HUES6 (cell line): ENCODE measurements around the gene EFNB2.
A peak's percentile ranks its signal among the peaks of the same experiment; 100 is the strongest.

Experiments
- H3K27ac ChIP-seq: 2 replicates; pipeline ENCODE4 v1.7.0; 2013; ENCODE audit warnings: low read depth, mild to moderate bottlenecking, low read length, inconsistent platforms
- H3K27me3 ChIP-seq: 2 replicates; pipeline ENCODE4 v1.6.1; 2013; ENCODE audit warnings: low read length; ENCODE audit not compliant: control insufficient read depth, insufficient read depth
- H3K36me3 ChIP-seq: 2 replicates; pipeline ENCODE4 v1.6.1; 2013; ENCODE audit warnings: low read length; ENCODE audit not compliant: control insufficient read depth, insufficient read depth
- H3K4me1 ChIP-seq: 2 replicates; pipeline ENCODE4 v1.6.1; 2013; ENCODE audit warnings: low read length; ENCODE audit not compliant: control insufficient read depth, insufficient read depth
- H3K4me3 ChIP-seq: 2 replicates; pipeline ENCODE4 v1.5.1; 2013; ENCODE audit warnings: low read depth, low read length
- H3K9ac ChIP-seq: one replicate; pipeline ENCODE4 v1.6.1; 2013; ENCODE audit warnings: mild to moderate bottlenecking, low read length
- H3K9me3 ChIP-seq: 2 replicates; pipeline ENCODE4 v1.6.1; 2013; ENCODE audit warnings: low read depth, low read length; ENCODE audit not compliant: control insufficient read depth, insufficient read depth

EFNB2 gene

GRCh38 chr13:106478116-106478515 is 57.3 kb downstream of the EFNB2 start:
- Histone ChIP-seq H3K4me1 (peaks cover 17% of the 10 kb centered on the region; the same call in 1 of the 2 replicates), H3K9ac (no peak overlapping the region), H3K27me3 (no peaks in the 10 kb centered on the region), H3K4me3 (no peak overlapping the region), H3K36me3 (no peaks in the 10 kb centered on the region), H3K9me3 (0 out of 2 replicates have a peak, but pooled peaks cover 5% of the 10 kb centered on the region), H3K27ac (no peak overlapping the region)

GRCh38 chr13:106477303-106477702 is 58.2 kb downstream of the EFNB2 start:
- Histone ChIP-seq H3K27me3 (no peaks in the 10 kb centered on the region), H3K9ac (no peak overlapping the region), H3K4me1 (peaks cover 26% of the 10 kb centered on the region; the same call in 1 of the 2 replicates), H3K27ac (no peak overlapping the region), H3K4me3 (no peak overlapping the region), H3K9me3 (no peaks in the 10 kb centered on the region), H3K36me3 (no peaks in the 10 kb centered on the region)

DNA sequence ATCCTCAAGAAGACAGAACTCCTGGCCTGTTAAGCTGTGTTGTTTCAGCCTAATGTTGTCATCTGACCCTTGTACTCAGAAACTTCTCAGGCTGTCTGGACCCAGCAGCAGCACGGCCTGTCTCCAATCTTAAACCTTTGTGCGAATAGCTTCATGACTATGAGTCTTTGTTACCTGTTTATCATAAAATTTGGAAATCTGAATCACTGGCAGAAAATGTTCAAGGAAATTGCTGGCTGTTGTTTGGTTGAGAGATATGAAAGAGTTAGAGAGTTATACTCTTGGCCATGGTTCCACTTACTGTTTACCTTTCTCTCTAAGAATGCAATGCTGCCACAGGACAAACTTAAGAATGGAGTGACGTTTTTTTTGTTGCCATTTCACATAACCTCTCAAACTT is 59.6 kb downstream of the EFNB2 start:
- peaks cover 34% of the 10 kb centered on the region; the same call in 1 of the 2 replicates for H3K4me1 ChIP-seq
- no peak overlapping the region for H3K27ac ChIP-seq
- no peak overlapping the region for H3K9ac ChIP-seq
- no peaks in the 10 kb centered on the region for H3K36me3 ChIP-seq
- no peaks in the 10 kb centered on the region for H3K9me3 ChIP-seq
- H3K27me3 ChIP-seq, result no peaks in the 10 kb centered on the region
- H3K4me3 ChIP-seq, result no peak overlapping the region

DNA sequence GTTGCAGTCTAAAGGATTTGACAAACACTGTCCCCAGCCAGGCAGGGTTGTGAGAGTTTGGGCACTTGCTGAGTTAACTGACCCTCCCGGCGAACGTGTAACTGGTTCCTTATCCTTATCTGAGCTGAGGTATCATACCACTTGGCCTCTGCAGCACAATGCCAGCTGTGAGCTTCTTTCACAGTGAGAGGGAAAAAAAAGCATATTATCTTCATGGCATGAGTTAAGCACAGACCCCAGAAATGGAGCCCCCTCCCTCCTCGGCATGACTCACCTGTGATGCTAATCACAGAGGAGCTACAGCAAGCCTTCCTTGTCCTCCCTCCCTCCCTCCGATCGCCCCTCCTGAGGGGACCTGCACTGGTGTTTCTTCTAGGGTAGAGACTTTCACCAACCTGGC is 60.5 kb downstream of the EFNB2 start:
- no peak overlapping the region for H3K9ac ChIP-seq
- no peak overlapping the region for H3K4me3 ChIP-seq
- peaks cover 34% of the 10 kb centered on the region; the same call in 1 of the 2 replicates for H3K4me1 ChIP-seq
- no peaks in the 10 kb centered on the region for H3K9me3 ChIP-seq
- no peaks in the 10 kb centered on the region for H3K36me3 ChIP-seq
- H3K27me3 ChIP-seq, result no peaks in the 10 kb centered on the region
- H3K27ac ChIP-seq, result no peak overlapping the region

- Histone ChIP-seq H3K9me3 (no peaks in the 10 kb centered on the region), H3K4me3 (no peak overlapping the region), H3K4me1 (peaks cover 36% of the 10 kb centered on the region; the same call in 1 of the 2 replicates), H3K27ac (no peak overlapping the region), H3K27me3 (no peaks in the 10 kb centered on the region), H3K36me3 (no peaks in the 10 kb centered on the region), H3K9ac (peak overlapping the region; percentile 51)
Measured at GRCh38 chr13:106473154-106473553, 62.3 kb downstream of the EFNB2 start.

DNA sequence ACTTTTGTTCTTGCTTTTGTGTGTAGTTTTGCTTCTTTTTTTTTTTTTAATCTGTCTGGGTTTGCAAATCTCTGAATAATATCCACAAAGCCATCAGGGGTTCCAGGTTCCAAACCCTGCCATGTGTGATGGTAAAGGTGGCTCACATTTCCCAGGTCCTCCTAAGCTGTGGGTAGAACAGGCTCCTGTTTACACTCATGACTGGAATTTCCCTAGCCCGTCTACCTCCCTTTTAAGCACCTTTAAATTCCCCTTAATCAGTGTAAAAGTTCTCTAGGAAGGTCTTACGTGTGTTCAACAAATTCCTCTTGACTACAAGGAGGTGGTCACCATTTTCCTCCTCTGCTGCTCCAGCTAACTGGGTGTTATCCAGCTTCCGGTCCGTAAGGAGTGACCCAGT is 62.8 kb downstream of the EFNB2 start:
- no peaks in the 10 kb centered on the region for H3K9me3 ChIP-seq
- no peak overlapping the region for H3K27ac ChIP-seq
- no peak overlapping the region for H3K4me3 ChIP-seq
- peak overlapping the region; percentile 51 for H3K9ac ChIP-seq
- H3K4me1 ChIP-seq, result peaks cover 41% of the 10 kb centered on the region; the same call in 1 of the 2 replicates
- H3K36me3 ChIP-seq, result no peaks in the 10 kb centered on the region
- H3K27me3 ChIP-seq, result no peaks in the 10 kb centered on the region

DNA sequence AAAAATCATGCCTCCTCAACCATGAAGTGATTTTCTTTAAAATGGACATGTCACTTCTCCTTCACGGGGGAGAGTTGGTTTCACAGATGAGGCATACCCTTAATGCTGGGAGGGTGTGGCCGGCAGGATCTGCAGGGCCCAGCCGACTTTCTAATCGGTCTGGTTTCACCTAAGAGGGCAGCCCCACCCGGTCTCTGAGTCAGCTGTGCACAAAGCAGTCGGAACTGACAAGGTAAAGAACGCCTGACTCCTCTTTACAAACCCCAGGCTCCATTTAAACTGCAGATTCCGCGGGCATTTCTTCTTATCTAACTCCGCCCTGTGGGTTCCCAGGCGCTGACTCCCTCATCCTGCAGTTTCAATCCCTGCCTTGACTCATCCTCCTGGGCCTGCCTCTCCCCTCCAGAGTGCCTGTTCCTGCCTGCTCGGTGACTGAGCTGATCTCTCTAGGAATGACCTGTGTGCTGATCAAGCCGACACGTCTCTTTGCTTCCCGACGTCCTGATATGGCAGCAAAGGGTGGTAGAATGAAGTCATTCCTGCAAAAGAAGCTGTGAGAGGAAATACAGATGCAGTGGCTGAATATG is 63.4 kb downstream of the EFNB2 start:
- H3K4me1 ChIP-seq, result peaks cover 44% of the 10 kb centered on the region; the same call in 1 of the 2 replicates

GRCh38 chr13:106470576-106470975 is 64.9 kb downstream of the EFNB2 start:
- Histone ChIP-seq H3K4me1 (peaks cover 39% of the 10 kb centered on the region; the same call in 1 of the 2 replicates), H3K9me3 (peaks cover 5% of the 10 kb centered on the region; the same call in 1 of the 2 replicates), H3K27me3 (no peaks in the 10 kb centered on the region), H3K36me3 (no peaks in the 10 kb centered on the region), H3K9ac (no peak overlapping the region), H3K27ac (no peak overlapping the region), H3K4me3 (no peak overlapping the region)

More for the DNA sequence above, 63.4 kb downstream of the EFNB2 start:
- H3K27ac ChIP-seq, result no peak overlapping the region
- no peak overlapping the region for H3K4me3 ChIP-seq
- H3K27me3 ChIP-seq, result no peaks in the 10 kb centered on the region
- no peaks in the 10 kb centered on the region for H3K9me3 ChIP-seq
- H3K36me3 ChIP-seq, result no peaks in the 10 kb centered on the region
- peak overlapping the region; percentile 1 for H3K9ac ChIP-seq

- Histone ChIP-seq H3K4me3 (no peak overlapping the region), H3K36me3 (no peaks in the 10 kb centered on the region), H3K27ac (no peak overlapping the region)
Measured at GRCh38 chr13:106468744-106469590, 66.5 kb downstream of the EFNB2 start.

GRCh38 chr13:106468207-106468606 is 67.3 kb downstream of the EFNB2 start:
- Histone ChIP-seq H3K9me3 (peaks cover 5% of the 10 kb centered on the region; the same call in 1 of the 2 replicates), H3K4me1 (peaks cover 27% of the 10 kb centered on the region; the same call in 1 of the 2 replicates), H3K36me3 (no peaks in the 10 kb centered on the region), H3K4me3 (no peak overlapping the region), H3K9ac (no peak overlapping the region), H3K27me3 (no peaks in the 10 kb centered on the region), H3K27ac (no peak overlapping the region)

More at GRCh38 chr13:106468744-106469590, 66.5 kb downstream of the EFNB2 start:
- Histone ChIP-seq H3K9ac (no peak overlapping the region), H3K27me3 (no peaks in the 10 kb centered on the region), H3K9me3 (peaks cover 5% of the 10 kb centered on the region; the same call in 1 of the 2 replicates), H3K4me1 (peaks cover 31% of the 10 kb centered on the region; the same call in 1 of the 2 replicates)
